ENCODE results near the gene CEP72. TPM values are rescaled to one million over a fixed set of nuclear protein-coding genes. Genes with fewer than 3 reads are reported as not detected.

CEP72 gene
- total and polyA plus RNA-seq, 10 of the 15 experiments (the other 5 are each of a cell fraction or from before 2014, with no cell fraction given), result 0.35 to 13.5 (median 8.3) TPM

DNA sequence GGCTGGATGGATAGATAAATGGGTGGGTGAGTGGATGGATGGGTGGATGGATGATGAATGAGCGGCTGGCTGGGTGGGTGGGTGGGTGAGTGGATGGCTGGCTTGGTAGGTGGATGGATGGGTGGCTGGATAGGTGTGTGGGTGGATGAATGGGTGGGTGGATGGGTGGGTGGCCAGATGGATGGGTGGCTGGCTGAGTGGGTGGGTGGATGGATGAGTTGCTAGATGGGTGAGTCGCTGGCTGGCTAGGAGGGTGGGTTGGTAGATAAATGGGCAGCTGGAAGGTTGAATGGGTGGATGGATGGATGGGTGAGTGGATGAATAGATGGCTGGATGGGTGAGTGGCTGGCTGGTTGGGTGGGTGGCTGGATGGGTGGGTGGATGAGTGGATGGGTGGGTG is 27.9 kb upstream of the CEP72 start:
- in situ Hi-C loops (cut with MboI), result no loop called here
- ChIA-PET SMC1A (ENCODE audit: uncharacterized antibody, unreplicated experiment) (no interaction called here), RAD21 (ENCODE audit: unreplicated experiment) (no interaction called here), POLR2A (no interaction called here), CTCF (no interaction called here)
- Histone ChIP-seq H3K4me3 (no peak overlapping the region), H3K27ac (ENCODE audit: control insufficient read depth, insufficient read depth) (no peak overlapping the region), H3K27me3 (replicated peaks in 1 of 2; ENCODE audit: control insufficient read depth in 2 of 2, insufficient read depth in 2 of 2, low read length in 1 of 2) (no peaks in the 10 kb centered on the region; a peak in 1 of 4 replicates), H3K4me2 (ENCODE audit: control insufficient read depth, insufficient read depth) (no peak overlapping the region), H3K4me1 (ENCODE audit: control insufficient read depth, insufficient read depth, low read length) (no peaks in the 10 kb centered on the region), H3K36me3 (ENCODE audit: control insufficient read depth in 2 of 2, insufficient read depth in 2 of 2, low read length in 1 of 2) (no peaks in the 10 kb centered on the region), H3K9ac (ENCODE audit: control insufficient read depth, insufficient read depth, low read length) (no peak overlapping the region), H2AFZ (ENCODE audit: control insufficient read depth, low read depth, low read length) (no peak overlapping the region), H3K79me2 (ENCODE audit: control insufficient read depth, insufficient read depth, low read length) (no peaks in the 10 kb centered on the region), H3K9me3 (replicated peaks; ENCODE audit: control insufficient read depth, insufficient read depth, low read length) (no peaks in the 10 kb centered on the region; the same call in 2 of the 3 replicates), H4K20me1 (ENCODE audit: control insufficient read depth, insufficient read depth) (no peaks in the 10 kb centered on the region)
- DNase-seq (ENCODE audit: low read depth, low spot score) (no peak), FAIRE-seq (no peak), ATAC-seq (no peak)
- WGBS (ENCODE audit: insufficient coverage, insufficient replicate concordance, low lambda C conversion rate, missing lambda C conversion rate), result 0% methylated on average over 1 of the region's 2 CpGs
- TF ChIP-seq, protein P1, sequence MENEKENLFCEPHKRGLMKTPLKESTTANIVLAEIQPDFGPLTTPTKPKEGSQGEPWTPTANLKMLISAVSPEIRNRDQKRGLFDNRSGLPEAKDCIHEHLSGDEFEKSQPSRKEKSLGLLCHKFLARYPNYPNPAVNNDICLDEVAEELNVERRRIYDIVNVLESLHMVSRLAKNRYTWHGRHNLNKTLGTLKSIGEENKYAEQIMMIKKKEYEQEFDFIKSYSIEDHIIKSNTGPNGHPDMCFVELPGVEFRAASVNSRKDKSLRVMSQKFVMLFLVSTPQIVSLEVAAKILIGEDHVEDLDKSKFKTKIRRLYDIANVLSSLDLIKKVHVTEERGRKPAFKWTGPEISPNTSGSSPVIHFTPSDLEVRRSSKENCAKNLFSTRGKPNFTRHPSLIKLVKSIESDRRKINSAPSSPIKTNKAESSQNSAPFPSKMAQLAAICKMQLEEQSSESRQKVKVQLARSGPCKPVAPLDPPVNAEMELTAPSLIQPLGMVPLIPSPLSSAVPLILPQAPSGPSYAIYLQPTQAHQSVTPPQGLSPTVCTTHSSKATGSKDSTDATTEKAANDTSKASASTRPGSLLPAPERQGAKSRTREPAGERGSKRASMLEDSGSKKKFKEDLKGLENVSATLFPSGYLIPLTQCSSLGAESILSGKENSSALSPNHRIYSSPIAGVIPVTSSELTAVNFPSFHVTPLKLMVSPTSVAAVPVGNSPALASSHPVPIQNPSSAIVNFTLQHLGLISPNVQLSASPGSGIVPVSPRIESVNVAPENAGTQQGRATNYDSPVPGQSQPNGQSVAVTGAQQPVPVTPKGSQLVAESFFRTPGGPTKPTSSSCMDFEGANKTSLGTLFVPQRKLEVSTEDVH (IDR thresholded peaks at IDR 0.05; ENCODE audit: low read depth, partially characterized antibody), result no peak
- TF ChIP-seq CHD4 (IDR thresholded peaks at IDR 0.05) (no peak), WRNIP1 (IDR thresholded peaks at IDR 0.05; ENCODE audit: borderline replicate concordance, low read depth, low read length) (no peak), FOS (IDR thresholded peaks at IDR 0.05; ENCODE audit: borderline replicate concordance, extremely low read depth, insufficient read length) (no peak), MEF2B (IDR thresholded peaks at IDR 0.05; ENCODE audit: partially characterized antibody, poor library complexity, severe bottlenecking) (no peak), ZNF384 (IDR thresholded peaks at IDR 0.05; ENCODE audit: borderline replicate concordance, low read depth, low read length) (no peak), IRF4 (IDR thresholded peaks at IDR 0.05; ENCODE audit: low read depth, low read length) (no peak), ZSCAN29 (IDR thresholded peaks at IDR 0.05) (no peak), GATAD2B (conservative IDR thresholded peaks at IDR 0.05; ENCODE audit: low read depth) (no peak), ZZZ3 (IDR thresholded peaks at IDR 0.05; ENCODE audit: control insufficient read depth, insufficient read length, low read depth) (no peak), KDM1A (IDR thresholded peaks at IDR 0.05; ENCODE audit: borderline replicate concordance) (no peak)
- TF ChIP-seq, protein P2, sequence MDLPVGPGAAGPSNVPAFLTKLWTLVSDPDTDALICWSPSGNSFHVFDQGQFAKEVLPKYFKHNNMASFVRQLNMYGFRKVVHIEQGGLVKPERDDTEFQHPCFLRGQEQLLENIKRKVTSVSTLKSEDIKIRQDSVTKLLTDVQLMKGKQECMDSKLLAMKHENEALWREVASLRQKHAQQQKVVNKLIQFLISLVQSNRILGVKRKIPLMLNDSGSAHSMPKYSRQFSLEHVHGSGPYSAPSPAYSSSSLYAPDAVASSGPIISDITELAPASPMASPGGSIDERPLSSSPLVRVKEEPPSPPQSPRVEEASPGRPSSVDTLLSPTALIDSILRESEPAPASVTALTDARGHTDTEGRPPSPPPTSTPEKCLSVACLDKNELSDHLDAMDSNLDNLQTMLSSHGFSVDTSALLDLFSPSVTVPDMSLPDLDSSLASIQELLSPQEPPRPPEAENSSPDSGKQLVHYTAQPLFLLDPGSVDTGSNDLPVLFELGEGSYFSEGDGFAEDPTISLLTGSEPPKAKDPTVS (IDR thresholded peaks at IDR 0.05; ENCODE audit: low read depth, low read length), result no peak
- TF ChIP-seq, protein P3, sequence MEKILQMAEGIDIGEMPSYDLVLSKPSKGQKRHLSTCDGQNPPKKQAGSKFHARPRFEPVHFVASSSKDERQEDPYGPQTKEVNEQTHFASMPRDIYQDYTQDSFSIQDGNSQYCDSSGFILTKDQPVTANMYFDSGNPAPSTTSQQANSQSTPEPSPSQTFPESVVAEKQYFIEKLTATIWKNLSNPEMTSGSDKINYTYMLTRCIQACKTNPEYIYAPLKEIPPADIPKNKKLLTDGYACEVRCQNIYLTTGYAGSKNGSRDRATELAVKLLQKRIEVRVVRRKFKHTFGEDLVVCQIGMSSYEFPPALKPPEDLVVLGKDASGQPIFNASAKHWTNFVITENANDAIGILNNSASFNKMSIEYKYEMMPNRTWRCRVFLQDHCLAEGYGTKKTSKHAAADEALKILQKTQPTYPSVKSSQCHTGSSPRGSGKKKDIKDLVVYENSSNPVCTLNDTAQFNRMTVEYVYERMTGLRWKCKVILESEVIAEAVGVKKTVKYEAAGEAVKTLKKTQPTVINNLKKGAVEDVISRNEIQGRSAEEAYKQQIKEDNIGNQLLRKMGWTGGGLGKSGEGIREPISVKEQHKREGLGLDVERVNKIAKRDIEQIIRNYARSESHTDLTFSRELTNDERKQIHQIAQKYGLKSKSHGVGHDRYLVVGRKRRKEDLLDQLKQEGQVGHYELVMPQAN (conservative IDR thresholded peaks at IDR 0.05), result no peak
- TF ChIP-seq, protein P4, sequence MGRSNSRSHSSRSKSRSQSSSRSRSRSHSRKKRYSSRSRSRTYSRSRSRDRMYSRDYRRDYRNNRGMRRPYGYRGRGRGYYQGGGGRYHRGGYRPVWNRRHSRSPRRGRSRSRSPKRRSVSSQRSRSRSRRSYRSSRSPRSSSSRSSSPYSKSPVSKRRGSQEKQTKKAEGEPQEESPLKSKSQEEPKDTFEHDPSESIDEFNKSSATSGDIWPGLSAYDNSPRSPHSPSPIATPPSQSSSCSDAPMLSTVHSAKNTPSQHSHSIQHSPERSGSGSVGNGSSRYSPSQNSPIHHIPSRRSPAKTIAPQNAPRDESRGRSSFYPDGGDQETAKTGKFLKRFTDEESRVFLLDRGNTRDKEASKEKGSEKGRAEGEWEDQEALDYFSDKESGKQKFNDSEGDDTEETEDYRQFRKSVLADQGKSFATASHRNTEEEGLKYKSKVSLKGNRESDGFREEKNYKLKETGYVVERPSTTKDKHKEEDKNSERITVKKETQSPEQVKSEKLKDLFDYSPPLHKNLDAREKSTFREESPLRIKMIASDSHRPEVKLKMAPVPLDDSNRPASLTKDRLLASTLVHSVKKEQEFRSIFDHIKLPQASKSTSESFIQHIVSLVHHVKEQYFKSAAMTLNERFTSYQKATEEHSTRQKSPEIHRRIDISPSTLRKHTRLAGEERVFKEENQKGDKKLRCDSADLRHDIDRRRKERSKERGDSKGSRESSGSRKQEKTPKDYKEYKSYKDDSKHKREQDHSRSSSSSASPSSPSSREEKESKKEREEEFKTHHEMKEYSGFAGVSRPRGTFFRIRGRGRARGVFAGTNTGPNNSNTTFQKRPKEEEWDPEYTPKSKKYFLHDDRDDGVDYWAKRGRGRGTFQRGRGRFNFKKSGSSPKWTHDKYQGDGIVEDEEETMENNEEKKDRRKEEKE (IDR thresholded peaks at IDR 0.05), result no peak
- intact Hi-C loops (cut with micrococcal nuclease; ENCODE audit: unreplicated experiment), result no loop called here
- no TSS peak for BruUV-seq (replicated peaks)

Measured in GM12878 (cell line).